Bronchial epithelial cell (primary cell): Measurements from ENCODE around the gene PLXNB2. TPM values are rescaled to one million over a fixed set of nuclear protein-coding genes. Genes with fewer than 3 reads are reported as not detected.

Experiments
- DNase-seq: peaks from one replicate; pipeline ENCODE4 v3.0.0-alpha.2; 2010; ENCODE audit warnings: low read depth
- FAIRE-seq: peaks from 2 replicates; lab custom pipeline; 2011; peaks lifted over from hg19 to GRCh38; lab: Jason Lieb, UNC
- H3K27me3 ChIP-seq: 2 replicates; pipeline ENCODE4 v1.5.1; 2011; ENCODE audit warnings: low read length; ENCODE audit not compliant: control insufficient read depth, insufficient read depth
- H3K36me3 ChIP-seq: 2 replicates; pipeline ENCODE4 v1.5.1; 2011; ENCODE audit warnings: low read length; ENCODE audit not compliant: control insufficient read depth, insufficient read depth
- H3K4me3 ChIP-seq: 2 replicates; pipeline ENCODE4 v1.5.1; 2011; ENCODE audit warnings: mild to moderate bottlenecking, low read depth, low read length, control low read depth
- CTCF ChIP-seq: IDR thresholded peaks from 2 replicates; pipeline ENCODE4 v1.5.1; 2011; ENCODE audit warnings: mild to moderate bottlenecking, moderate library complexity, low read length, control low read depth, inconsistent platforms; ENCODE audit not compliant: insufficient read depth, severe bottlenecking
- total RNA-seq: library from RNA; depleted of rRNA; stranded (reverse); fragments of >200 nt; gene quantifications from 2 replicates; pipeline ENCODE4 v1.2.1, GENCODE V29; 2014

Gene PLXNB2
- total RNA-seq, 1 donor from 2014 or later: 138 TPM

GRCh38 chr22:50303515-50303847 is 4.0 kb downstream of the PLXNB2 start:
- no peak for DNase-seq
- peaks cover 22% of the 10 kb centered on the region for H3K36me3 ChIP-seq
- FAIRE-seq: no peak

GRCh38 chr22:50302564-50302963 is 4.9 kb downstream of the PLXNB2 start:
- H3K27me3 ChIP-seq: no peaks in the 10 kb centered on the region
- DNase-seq: no peak
- no peak overlapping the region for H3K4me3 ChIP-seq
- H3K36me3 ChIP-seq: peaks cover 26% of the 10 kb centered on the region
- no peak for FAIRE-seq
- no peak for TF ChIP-seq CTCF

More at GRCh38 chr22:50303515-50303847, 4.0 kb downstream of the PLXNB2 start:
- no peak overlapping the region for H3K4me3 ChIP-seq
- no peaks in the 10 kb centered on the region for H3K27me3 ChIP-seq
- no peak for TF ChIP-seq CTCF

- FAIRE-seq: no peak
- Histone ChIP-seq H3K36me3 (peaks cover 27% of the 10 kb centered on the region), H3K27me3 (no peaks in the 10 kb centered on the region), H3K4me3 (no peak overlapping the region)
- TF ChIP-seq CTCF: no peak
- peak; percentile 32 for DNase-seq
Measured at GRCh38 chr22:50302041-50302541, 5.4 kb downstream of the PLXNB2 start.

GRCh38 chr22:50301581-50301991 is 5.9 kb downstream of the PLXNB2 start:
- peaks cover 26% of the 10 kb centered on the region for H3K36me3 ChIP-seq
- H3K27me3 ChIP-seq: no peaks in the 10 kb centered on the region
- TF ChIP-seq CTCF: no peak
- DNase-seq (no peak), FAIRE-seq (no peak)
- H3K4me3 ChIP-seq: peak overlapping the region; percentile 6

GRCh38 chr22:50300620-50301257 is 6.7 kb downstream of the PLXNB2 start:
- DNase-seq: no peak
- Histone ChIP-seq H3K27me3 (no peaks in the 10 kb centered on the region), H3K36me3 (peaks cover 28% of the 10 kb centered on the region), H3K4me3 (no peak overlapping the region)
- no peak for FAIRE-seq
- no peak for TF ChIP-seq CTCF
